Sigmoid colon (tissue), 4 donors: ENCODE data around the gene RFX4.

Source experiments
- CTCF ChIP-seq, 4 experiments: fragments of 450-650 bp in 3 of 4; fragments of 200-600 bp in 1 of 4; IDR thresholded peaks; one replicate each; pipeline ENCODE4 v1.5.1; 2016 to 2019; ENCODE audit warnings: antibody characterized with exemption in 4 of 4, mild to moderate bottlenecking in 3 of 4, moderate library complexity in 2 of 4
- EP300 ChIP-seq, 4 donors: sonication (generic); formaldehyde crosslinking; IDR thresholded peaks; one replicate each; pipeline ENCODE4 v1.6.1; 2017; ENCODE audit warnings: antibody characterized with exemption in 4 of 4
- POLR2A ChIP-seq, 2 donors: fragments of 450-650 bp; IDR thresholded peaks; one replicate each; pipeline ENCODE4 v1.6.1; 2016; ENCODE audit warnings: antibody characterized with exemption in 2 of 2, mild to moderate bottlenecking in 2 of 2, moderate library complexity in 2 of 2
- POLR2AphosphoS5 ChIP-seq, 4 donors: sonication (generic); formaldehyde crosslinking; IDR thresholded peaks; one replicate each; pipeline ENCODE4 v1.6.1; 2017; ENCODE audit warnings: antibody characterized with exemption in 4 of 4

- TF ChIP-seq CTCF (IDR thresholded peaks at IDR 0.05): no peak
- no peak for TF ChIP-seq EP300 (IDR thresholded peaks at IDR 0.05)
- no peak for TF ChIP-seq POLR2A (IDR thresholded peaks at IDR 0.05)
- TF ChIP-seq POLR2AphosphoS5 (IDR thresholded peaks at IDR 0.05): no peak
Measured at GRCh38 chr12:106670131-106670530, 87.3 kb downstream of the RFX4 start.
